Naive thymus-derived CD8-positive, alpha-beta T cell (primary cell): ENCODE data around the gene ELOVL1. TPM values are rescaled to one million over a fixed set of nuclear protein-coding genes. Genes with fewer than 3 reads are reported as not detected.
A peak's percentile ranks its signal among the peaks of the same experiment; 100 is the strongest.

Experiments
- ATAC-seq, 2 donors: fragments of 150-1000 bp; cut with Tn5 transposase in 1 of 2; sonication (Bioruptor Pico), chemical (Tn5 transposase) in 1 of 2; 1 replicate in 1 of 2; 2 replicates in 1 of 2; pipeline ENCODE4 v1.10.0; 2021; ENCODE audit warnings: mild to moderate bottlenecking in 2 of 2, moderate library complexity in 2 of 2
- POLR2A ChIA-PET: fragments of 350-600 bp; sonication (Branson Sonifier 250); formaldehyde crosslinking; loops from one replicate; lab custom pipeline; 2021; ENCODE audit warnings: antibody characterized with exemption; lab: Charles Lee
- DNase-seq, 10 donors: peaks; one replicate each; pipeline versions ENCODE4 v3.0.0 to v3.0.0-alpha.2; 2020 to 2022
- H3K27ac Mint-ChIP-seq, 10 donors: one replicate each; pipeline ENCODE4 v1.8.0; 2020 to 2022; ENCODE audit warnings: mild to moderate bottlenecking in 10 of 10, mixed read lengths in 10 of 10, moderate library complexity in 4 of 10, inconsistent platforms in 1 of 10
- H3K27me3 Mint-ChIP-seq, 5 donors: one replicate each; pipeline ENCODE4 v1.8.0; 2021 to 2022; ENCODE audit warnings: mixed read lengths in 5 of 5
- H3K36me3 Mint-ChIP-seq, 3 donors: one replicate each; pipeline ENCODE4 v1.8.0; 2020 to 2022; ENCODE audit warnings: mixed read lengths in 3 of 3, mild to moderate bottlenecking in 2 of 3, inconsistent platforms in 1 of 3
- H3K4me1 Mint-ChIP-seq, 4 donors: one replicate each; pipeline ENCODE4 v1.8.0; 2021 to 2022; ENCODE audit warnings: mixed read lengths in 4 of 4
- H3K4me3 Mint-ChIP-seq, 10 donors: one replicate each; pipeline ENCODE4 v1.8.0; 2020 to 2022; ENCODE audit warnings: mild to moderate bottlenecking in 10 of 10, mixed read lengths in 10 of 10, moderate library complexity in 6 of 10, inconsistent platforms in 1 of 10
- H3K9me3 Mint-ChIP-seq, 9 donors: one replicate each; pipeline ENCODE4 v1.8.0; 2020 to 2022; ENCODE audit warnings: mixed read lengths in 9 of 9, mild to moderate bottlenecking in 3 of 9, inconsistent platforms in 1 of 9, moderate library complexity in 1 of 9
- polyA plus RNA-seq, 3 donors: library from polyadenylated mRNA; unstranded; fragments of 300-500 nt; fragmentation: Illumina TruSeq; gene quantifications; one replicate each; pipeline ENCODE4 v1.2.3, GENCODE V29; 2021
- total RNA-seq, 8 experiments: library from RNA in 2 of 8; stranded (reverse) in 2 of 8; gene quantifications; one replicate each; pipeline ENCODE4 v1.2.3 and lab custom pipeline; 2021 to 2026

Gene ELOVL1
- total and polyA plus RNA-seq, 5 experiments from 2014 or later: 30.3 to 49.4 (median 39.8) TPM

- Mint-ChIP-seq H3K27me3 (no peaks in the 10 kb centered on the region), H3K4me1 (peaks cover 13 to 56% (median 27%) of the 10 kb centered on the region in 4 donors), H3K9me3 (no peaks in the 10 kb centered on the region), H3K4me3 (no peak overlapping the region), H3K27ac (no peak overlapping the region), H3K36me3 (peaks cover 0 to 42% (median 0%) of the 10 kb centered on the region in 3 donors)
- ATAC-seq (no peak), DNase-seq (no peak)
- POLR2A ChIA-PET: no interaction called here
These were observed 28.2 kb upstream of the ELOVL1 start for GRCh38 chr1:43396059-43396458.

GRCh38 chr1:43395523-43395922, 27.7 kb upstream of the ELOVL1 start:
- no peak for ATAC-seq
- peaks cover 14 to 59% (median 30%) of the 10 kb centered on the region in 4 donors for H3K4me1 Mint-ChIP-seq
- DNase-seq: no peak
- H3K4me3 Mint-ChIP-seq: no peak overlapping the region
- POLR2A ChIA-PET: no interaction called here
- H3K27me3 Mint-ChIP-seq: no peaks in the 10 kb centered on the region
- H3K9me3 Mint-ChIP-seq: no peaks in the 10 kb centered on the region
- H3K27ac Mint-ChIP-seq: no peak overlapping the region
- H3K36me3 Mint-ChIP-seq: peaks cover 0 to 39% (median 0%) of the 10 kb centered on the region in 3 donors

- POLR2A ChIA-PET: no interaction called here
- no peaks in the 10 kb centered on the region for H3K27me3 Mint-ChIP-seq
- peaks cover 2 to 36% (median 4%) of the 10 kb centered on the region in 3 donors for H3K36me3 Mint-ChIP-seq
- no peak for DNase-seq
- H3K9me3 Mint-ChIP-seq: no peaks in the 10 kb centered on the region
- peaks cover 30 to 71% (median 44%) of the 10 kb centered on the region in 4 donors for H3K4me1 Mint-ChIP-seq
- no peak for ATAC-seq
- peak overlapping the region in 1 of 10 donors; percentile 28 for H3K4me3 Mint-ChIP-seq
- peak overlapping the region in 3 of 10 donors; percentile 9 to 68 (median 64) for H3K27ac Mint-ChIP-seq
These were observed 24.9 kb upstream of the ELOVL1 start for GRCh38 chr1:43392702-43393101.

- DNase-seq: peak; percentile 82 to 95 (median 88)
- no peaks in the 10 kb centered on the region for H3K9me3 Mint-ChIP-seq
- POLR2A ChIA-PET: interaction anchor here (0.7 to 2.9 kb wide), 10 partner anchors 9 to 1386 kb away, joined by 3 to 20 read pairs (median 4); partner anchors contain the start of genes CDC20, ELOVL1, HYI and RPS8
- no peaks in the 10 kb centered on the region for H3K27me3 Mint-ChIP-seq
- H3K27ac Mint-ChIP-seq: peak within 1 kb of the TSS; percentile 98 to 100 (median 99)
- H3K36me3 Mint-ChIP-seq: peaks cover 11 to 44% (median 14%) of the 10 kb centered on the region in 3 donors
- ATAC-seq: peak; percentile 91 to 95
- peaks cover 32 to 66% (median 50%) of the 10 kb centered on the region in 4 donors for H3K4me1 Mint-ChIP-seq
- peak within 1 kb of the TSS; percentile 98 to 100 (median 100) for H3K4me3 Mint-ChIP-seq
These were observed 21.8 kb upstream of the ELOVL1 start, which contains the start of the genes MED8 and SZT2 for GRCh38 chr1:43389326-43390313. Gene MED8, minus strand, starts transcription at chr1:43389800. Its CDS starts 36 bp downstream, at chr1:43389764. Gene SZT2, plus strand, starts transcription at chr1:43389899. Its CDS starts 70 bp downstream, at chr1:43389969.

GRCh38 chr1:43388613-43389012, 20.8 kb upstream of the ELOVL1 start:
- no peak for DNase-seq
- H3K36me3 Mint-ChIP-seq: peaks cover 14 to 45% (median 14%) of the 10 kb centered on the region in 3 donors
- POLR2A ChIA-PET: interaction anchor here (0.6 to 2.9 kb wide), 2 partner anchors 18 to 21 kb away, joined by 5 to 20 read pairs; partner anchors contain the start of gene ELOVL1
- peak overlapping the region; percentile 98 to 100 (median 99) for H3K27ac Mint-ChIP-seq
- no peaks in the 10 kb centered on the region for H3K9me3 Mint-ChIP-seq
- no peaks in the 10 kb centered on the region for H3K27me3 Mint-ChIP-seq
- H3K4me3 Mint-ChIP-seq: peak overlapping the region; percentile 98 to 100 (median 100)
- peaks cover 29 to 61% (median 48%) of the 10 kb centered on the region in 4 donors for H3K4me1 Mint-ChIP-seq
- no peak for ATAC-seq

GRCh38 chr1:43387976-43388599, 20.3 kb upstream of the ELOVL1 start:
- Mint-ChIP-seq H3K9me3 (no peaks in the 10 kb centered on the region), H3K27me3 (no peaks in the 10 kb centered on the region), H3K4me3 (peak overlapping the region; percentile 98 to 100 (median 100))

GRCh38 chr1:43386676-43387075, 18.9 kb upstream of the ELOVL1 start:
- Mint-ChIP-seq H3K27me3 (no peaks in the 10 kb centered on the region), H3K4me3 (no peak overlapping the region), H3K27ac (peak overlapping the region in 4 of 10 donors; percentile 10 to 77 (median 40)), H3K9me3 (no peaks in the 10 kb centered on the region), H3K36me3 (peaks cover 14 to 57% (median 16%) of the 10 kb centered on the region in 3 donors), H3K4me1 (peaks cover 22 to 53% (median 42%) of the 10 kb centered on the region in 4 donors)
- DNase-seq (no peak), ATAC-seq (no peak)
- POLR2A ChIA-PET: interaction anchor here (1.0 kb wide), 1 partner anchor 18 kb away, joined by 3 read pairs; the partner anchor contains the start of gene ELOVL1

More at GRCh38 chr1:43387976-43388599, 20.3 kb upstream of the ELOVL1 start:
- peak overlapping the region; percentile 69 to 100 (median 99) for H3K27ac Mint-ChIP-seq
- no peak for ATAC-seq
- POLR2A ChIA-PET: interaction anchor here (0.6 to 2.9 kb wide), 2 partner anchors 18 to 20 kb away, joined by 5 to 20 read pairs; partner anchors contain the start of gene ELOVL1
- H3K36me3 Mint-ChIP-seq: peaks cover 14 to 46% (median 16%) of the 10 kb centered on the region in 3 donors
- no peak for DNase-seq
- H3K4me1 Mint-ChIP-seq: peaks cover 27 to 55% (median 45%) of the 10 kb centered on the region in 4 donors

- POLR2A ChIA-PET: interaction anchor here (0.6 to 3.1 kb wide), 3 partner anchors 15 to 25 kb away, joined by 3 to 11 read pairs (median 5); partner anchors contain the start of gene ELOVL1
- peak overlapping the region in 3 of 10 donors; percentile 4 to 45 (median 41) for H3K27ac Mint-ChIP-seq
- no peak for ATAC-seq
- DNase-seq: no peak
- peaks cover 24 to 42% (median 34%) of the 10 kb centered on the region in 4 donors for H3K4me1 Mint-ChIP-seq
- H3K36me3 Mint-ChIP-seq: peaks cover 10 to 65% (median 16%) of the 10 kb centered on the region in 3 donors
- no peaks in the 10 kb centered on the region for H3K9me3 Mint-ChIP-seq
- no peaks in the 10 kb centered on the region for H3K27me3 Mint-ChIP-seq
- H3K4me3 Mint-ChIP-seq: no peak overlapping the region
These were observed 15.6 kb upstream of the ELOVL1 start for GRCh38 chr1:43383449-43383848.

- peak overlapping the region in 6 of 10 donors; percentile 22 to 79 (median 60) for H3K27ac Mint-ChIP-seq
- POLR2A ChIA-PET: interaction anchor here (3.1 kb wide), 1 partner anchor 14 kb away, joined by 11 read pairs; the partner anchor contains the start of gene ELOVL1
- H3K36me3 Mint-ChIP-seq: peaks cover 10 to 63% (median 16%) of the 10 kb centered on the region in 3 donors
- ATAC-seq (no peak), DNase-seq (no peak)
- H3K4me3 Mint-ChIP-seq: no peak overlapping the region
- H3K9me3 Mint-ChIP-seq: no peaks in the 10 kb centered on the region
- peaks cover 19 to 31% (median 24%) of the 10 kb centered on the region in 4 donors for H3K4me1 Mint-ChIP-seq
- no peaks in the 10 kb centered on the region for H3K27me3 Mint-ChIP-seq
These were observed 14.4 kb upstream of the ELOVL1 start for GRCh38 chr1:43382027-43382779.

- POLR2A ChIA-PET: no interaction called here
- DNase-seq (no peak), ATAC-seq (no peak)
- H3K9me3 Mint-ChIP-seq: no peaks in the 10 kb centered on the region
- peaks cover 19 to 30% (median 22%) of the 10 kb centered on the region in 4 donors for H3K4me1 Mint-ChIP-seq
- no peak overlapping the region for H3K4me3 Mint-ChIP-seq
- H3K27me3 Mint-ChIP-seq: no peaks in the 10 kb centered on the region
- peak overlapping the region in 9 of 10 donors; percentile 22 to 79 (median 66) for H3K27ac Mint-ChIP-seq
- peaks cover 5 to 57% (median 12%) of the 10 kb centered on the region in 3 donors for H3K36me3 Mint-ChIP-seq
These were observed 13.8 kb upstream of the ELOVL1 start for GRCh38 chr1:43381612-43382011.

GRCh38 chr1:43379476-43379875, 11.7 kb upstream of the ELOVL1 start:
- Mint-ChIP-seq H3K27ac (peak overlapping the region in 1 of 10 donors; percentile 40), H3K4me1 (peaks cover 19 to 27% (median 22%) of the 10 kb centered on the region in 4 donors), H3K9me3 (no peaks in the 10 kb centered on the region), H3K36me3 (peaks cover 0 to 39% (median 10%) of the 10 kb centered on the region in 3 donors), H3K4me3 (no peak overlapping the region), H3K27me3 (no peaks in the 10 kb centered on the region)
- POLR2A ChIA-PET: interaction anchor here (1.4 kb wide), 1 partner anchor 11 kb away, joined by 3 read pairs; no protein-coding TSS in a partner anchor
- no peak for ATAC-seq
- no peak for DNase-seq
